ENCODE results near the gene PLD5.
"Not testable (repeated sequence)": the region's sequence is repeated elsewhere in the genome, so short reads cannot be mapped to it uniquely, and the experiment has no call there.

The PLD5 gene

DNA sequence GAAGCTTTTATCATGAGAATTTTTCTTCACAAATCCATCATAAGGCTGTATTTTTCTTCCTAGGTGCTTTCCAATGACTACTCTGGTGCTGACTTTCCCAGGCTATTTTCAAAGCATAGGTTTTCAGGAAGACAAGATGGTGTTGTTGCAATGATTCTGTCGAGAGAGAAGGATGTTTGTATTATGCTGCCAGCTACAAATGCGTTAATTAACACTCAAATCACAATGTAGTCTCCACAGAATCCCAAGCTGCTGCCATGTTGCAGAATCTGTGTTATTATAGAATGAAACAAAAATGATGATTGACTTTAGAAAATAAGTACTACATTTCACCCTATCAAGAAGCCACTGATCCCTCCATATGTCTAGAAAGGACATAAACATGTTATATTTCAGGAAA lies 346.1 kb downstream of the PLD5 start:
- DNase-seq (ENCODE audit: low read depth, low spot score) = no peak

DNA sequence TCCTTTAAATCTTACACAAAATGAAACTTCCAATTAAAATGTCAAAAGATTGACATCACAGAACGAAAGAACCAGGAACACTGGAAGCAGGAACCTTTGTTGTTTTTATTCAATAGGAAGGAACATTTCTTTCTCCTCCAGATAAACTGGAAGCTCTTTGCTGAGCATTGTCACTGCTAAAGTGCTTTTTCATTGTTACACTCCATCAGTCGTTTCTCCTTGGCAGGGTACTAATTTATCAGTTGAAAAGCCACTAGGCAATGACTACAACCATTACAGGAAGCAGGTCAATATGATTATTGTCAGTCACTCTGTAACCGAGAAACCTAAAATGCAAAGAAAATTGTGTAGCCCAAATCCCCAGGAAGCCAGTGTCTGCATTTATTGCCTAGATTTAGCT lies 362.4 kb downstream of the PLD5 start:
- DNase-seq (ENCODE audit: low read depth, low spot score) = no peak

DNA sequence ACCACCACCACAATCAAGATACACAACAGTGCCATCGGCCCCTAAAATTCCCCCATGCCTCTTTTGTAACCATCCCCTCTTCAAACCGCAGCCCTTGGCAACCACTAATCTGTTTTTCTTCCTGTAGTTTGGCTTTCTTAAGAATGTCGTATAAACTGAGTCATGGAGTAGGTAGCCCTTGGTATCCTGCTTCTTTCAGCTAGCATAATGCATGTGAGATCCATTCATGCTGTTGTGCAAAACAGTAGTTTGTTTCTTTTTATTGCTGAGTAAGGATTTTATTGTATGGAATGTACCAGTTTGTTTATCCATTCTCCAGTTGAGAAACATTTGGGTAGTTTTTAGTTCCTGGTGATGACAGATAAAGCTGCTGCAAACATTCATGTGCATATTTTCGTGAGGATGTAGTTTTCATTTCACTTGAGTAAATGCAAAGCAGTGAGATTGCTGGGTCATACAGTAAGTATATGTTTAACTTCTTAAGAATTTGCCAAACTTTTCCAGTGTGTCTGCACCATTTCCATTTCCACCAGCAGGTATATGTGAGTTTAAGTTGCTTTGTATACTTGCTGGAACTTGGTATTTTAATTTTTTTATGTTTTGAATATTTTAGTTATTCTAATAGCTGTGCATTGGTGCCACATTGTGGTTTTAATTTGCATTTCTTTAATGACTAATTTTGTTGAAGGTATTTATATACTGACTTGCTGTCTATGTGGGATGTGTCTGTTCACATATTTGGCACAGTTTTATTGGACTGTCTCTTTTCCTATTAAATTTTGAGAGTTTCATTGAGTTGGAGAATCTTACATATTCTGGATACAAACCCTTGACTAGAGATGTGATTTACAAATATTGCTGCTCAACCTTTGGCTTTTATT lies 377.2 kb downstream of the PLD5 start:
- no peak for DNase-seq (ENCODE audit: low read depth, low spot score)

DNA sequence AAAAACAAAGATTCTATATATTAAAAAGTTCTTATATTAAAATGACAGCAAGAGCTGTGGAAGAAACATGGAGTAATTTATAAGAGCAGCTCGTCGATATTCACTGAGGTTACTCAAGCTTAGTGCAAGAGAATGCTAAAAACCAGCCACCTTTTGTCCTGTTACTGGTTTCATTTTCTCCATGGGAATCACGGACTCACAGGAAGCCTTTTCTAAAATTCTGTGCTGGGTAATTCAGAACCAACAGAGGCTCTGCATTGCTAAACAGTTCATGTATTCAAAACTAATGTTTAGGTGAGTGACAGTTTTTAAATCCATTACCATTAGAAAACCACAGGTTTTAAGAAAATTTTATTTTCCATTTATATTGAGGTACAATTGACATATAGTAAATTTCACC lies 377.8 kb downstream of the PLD5 start:
- no peak for DNase-seq (ENCODE audit: low read depth, low spot score)

DNA sequence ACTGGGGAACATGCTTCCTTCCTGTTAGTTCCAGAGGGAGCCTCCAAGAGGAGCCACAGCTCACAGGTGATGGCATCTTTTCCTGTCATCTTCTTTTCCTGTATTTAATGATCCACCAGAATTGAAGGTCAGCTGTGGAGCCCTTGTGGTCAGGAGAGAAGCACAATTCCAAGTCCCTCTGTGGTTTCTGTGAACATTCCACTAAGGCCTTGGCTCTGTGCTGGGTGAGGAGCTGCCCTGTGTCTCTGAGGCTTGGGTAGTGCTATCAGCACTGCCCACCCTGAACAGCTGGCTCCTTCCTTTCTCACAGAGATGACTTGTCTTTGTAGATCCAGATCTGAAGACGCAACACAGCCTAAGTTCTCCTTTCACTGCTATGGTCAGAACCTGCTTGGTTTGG lies 383.7 kb downstream of the PLD5 start:
- no peak for DNase-seq (ENCODE audit: low read depth, low spot score)

DNA sequence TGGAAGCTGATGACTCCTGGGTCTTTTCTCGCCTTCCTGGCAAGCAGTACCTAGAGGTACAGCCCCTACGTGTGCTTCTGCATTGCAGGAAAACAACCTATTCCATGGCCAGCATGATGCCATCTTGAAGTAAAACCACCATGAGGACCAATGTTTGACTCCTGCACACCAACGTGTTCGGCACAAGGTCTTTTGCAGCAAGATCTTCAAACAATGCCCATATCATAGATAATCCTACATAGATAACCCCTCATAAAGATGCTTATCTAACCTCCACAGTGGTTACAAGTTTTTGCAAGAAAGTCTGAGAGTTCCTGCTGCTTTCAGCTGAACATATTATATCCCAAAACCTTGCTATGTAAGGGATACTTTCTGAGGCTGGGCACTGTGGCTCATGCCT lies 384.5 kb downstream of the PLD5 start:
- no peak for DNase-seq (ENCODE audit: low read depth, low spot score)

DNA sequence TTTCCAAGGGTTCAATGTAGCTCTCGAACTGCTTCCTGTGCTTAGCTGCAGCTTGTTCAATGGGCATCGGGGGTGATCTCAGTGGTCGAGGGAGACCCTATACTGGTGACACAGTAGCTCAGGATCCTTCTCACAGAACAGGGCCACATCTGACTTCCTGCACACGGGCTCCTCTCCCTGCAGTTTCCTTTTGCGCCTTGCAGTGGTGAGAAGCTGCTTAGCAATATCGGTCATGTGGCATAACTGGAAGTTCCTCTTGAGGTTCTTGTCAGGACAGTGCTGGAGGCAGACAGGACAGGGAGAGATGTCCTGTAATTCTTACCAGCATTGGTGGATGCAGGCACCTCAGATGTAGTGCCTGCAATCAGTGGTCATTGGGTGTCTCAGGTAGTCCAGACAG lies 385.1 kb downstream of the PLD5 start:
- DNase-seq (ENCODE audit: low read depth, low spot score) = no peak

DNA sequence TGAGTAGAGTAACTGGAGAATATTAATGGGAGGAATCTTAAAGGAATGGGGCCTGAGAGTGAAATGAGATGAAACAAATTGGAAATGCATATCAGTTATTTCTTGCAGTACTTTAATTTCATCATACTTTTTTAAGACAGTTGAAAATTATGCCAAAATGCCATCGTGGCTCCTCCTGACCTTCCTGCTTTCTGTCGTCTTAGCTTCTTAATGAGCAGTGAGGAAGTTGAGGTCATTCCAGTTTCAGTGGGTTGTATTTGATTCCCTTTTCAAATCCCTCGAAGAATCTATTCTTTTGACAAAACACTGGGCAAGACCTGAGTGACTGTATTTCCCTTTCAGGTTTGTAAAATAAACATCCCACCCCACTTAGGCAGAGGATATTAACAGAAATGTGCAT lies 390.7 kb downstream of the PLD5 start:
- no peak for DNase-seq (ENCODE audit: low read depth, low spot score)

DNA sequence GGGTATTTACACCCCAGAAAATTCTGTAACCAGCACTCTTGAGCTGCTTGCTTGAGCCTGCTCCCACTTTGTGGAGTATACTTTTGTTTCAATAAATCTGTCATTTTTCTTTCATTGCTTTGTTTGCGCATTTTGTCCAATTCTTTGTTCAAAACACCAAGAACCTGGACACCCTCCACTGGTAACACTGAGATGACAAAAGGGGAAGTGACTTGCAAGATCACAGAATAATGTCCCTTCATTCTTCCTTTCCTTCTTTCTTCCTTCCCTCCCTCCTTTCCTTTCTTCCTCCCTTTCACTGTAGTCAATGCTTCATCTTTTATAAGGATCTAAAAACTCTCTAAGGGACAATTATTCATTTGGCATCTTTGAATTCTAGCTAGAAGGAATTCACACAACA lies 391.1 kb downstream of the PLD5 start:
- DNase-seq (ENCODE audit: low read depth, low spot score) = no peak

DNA sequence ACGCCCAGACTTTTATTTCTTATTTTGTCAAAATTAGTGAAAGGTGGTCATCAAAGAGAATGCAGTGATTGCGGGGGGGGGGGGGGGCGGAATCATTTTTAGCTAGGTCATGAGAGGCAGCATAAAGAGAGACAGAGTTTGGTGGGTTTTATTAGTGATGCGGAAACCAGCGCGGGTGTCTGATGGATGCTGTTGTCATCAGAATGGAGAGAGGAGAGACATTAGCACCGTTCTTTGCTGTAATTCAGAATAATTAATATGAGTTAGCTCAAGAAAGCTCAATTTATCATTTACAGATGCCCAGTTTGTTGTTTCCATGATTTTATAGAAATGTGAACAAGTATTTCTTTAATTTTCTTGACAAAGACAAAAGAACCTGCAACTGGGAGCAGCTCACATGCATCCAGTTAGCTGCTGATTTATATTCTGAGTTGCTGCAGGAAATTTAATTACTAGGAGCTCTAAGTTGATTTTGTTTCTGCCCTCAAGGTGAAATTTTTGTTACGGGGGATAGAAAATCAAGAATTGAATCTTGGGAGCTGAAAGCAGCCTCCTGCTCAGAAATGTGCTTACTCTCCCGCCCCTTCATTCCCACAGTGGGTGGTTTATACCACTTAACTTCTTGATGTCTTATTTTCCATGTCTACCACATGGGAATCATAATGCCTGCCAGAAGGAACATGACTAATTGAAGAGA lies 392.2 kb downstream of the PLD5 start:
- no peak for DNase-seq (ENCODE audit: low read depth, low spot score)

DNA sequence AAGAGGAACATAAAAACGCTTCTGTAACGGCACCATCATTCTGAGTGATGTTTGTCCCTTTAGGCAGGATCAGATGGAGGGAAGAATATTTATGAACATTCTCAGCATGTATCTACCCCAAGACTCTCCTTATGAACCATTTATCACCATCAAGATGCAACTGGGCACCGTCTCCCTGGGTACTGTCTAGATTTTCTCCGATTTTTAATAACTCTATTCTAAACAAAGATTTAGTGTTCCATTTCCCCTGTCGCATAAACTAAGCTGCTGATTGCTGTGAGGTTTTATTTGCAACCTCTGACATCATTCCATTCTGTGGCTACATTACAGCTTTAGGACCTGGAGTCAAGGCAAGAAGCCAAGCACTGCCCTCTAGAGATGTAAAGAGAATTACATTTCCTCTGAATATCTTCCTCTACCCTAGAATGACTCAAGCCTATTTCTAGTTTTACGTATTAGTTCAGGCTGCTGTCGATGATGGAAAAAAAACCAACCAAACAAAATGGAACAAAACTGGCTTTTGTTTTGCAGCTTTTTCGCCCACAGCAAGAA lies 395.5 kb downstream of the PLD5 start:
- no peak for DNase-seq (ENCODE audit: low read depth, low spot score)

DNA sequence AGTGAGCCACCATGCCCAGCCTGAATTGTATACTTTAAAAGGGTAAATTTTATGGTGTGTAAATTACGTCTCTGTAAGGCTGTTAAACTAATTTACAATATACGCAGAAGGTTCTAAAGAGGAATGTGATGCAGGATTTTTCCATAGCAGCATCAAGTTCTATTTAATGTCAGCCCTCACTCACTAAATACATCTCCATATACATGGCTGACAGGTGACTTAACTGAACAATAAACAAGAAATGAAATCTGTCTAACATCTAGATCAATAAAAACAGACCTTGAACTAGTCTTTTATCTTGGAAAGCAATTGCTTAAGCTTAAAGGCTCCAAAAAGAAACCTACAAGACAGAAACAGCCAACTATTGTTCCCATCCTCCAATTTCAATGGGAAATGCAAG lies 404.1 kb downstream of the PLD5 start:
- DNase-seq (ENCODE audit: low read depth, low spot score) = no peak

DNA sequence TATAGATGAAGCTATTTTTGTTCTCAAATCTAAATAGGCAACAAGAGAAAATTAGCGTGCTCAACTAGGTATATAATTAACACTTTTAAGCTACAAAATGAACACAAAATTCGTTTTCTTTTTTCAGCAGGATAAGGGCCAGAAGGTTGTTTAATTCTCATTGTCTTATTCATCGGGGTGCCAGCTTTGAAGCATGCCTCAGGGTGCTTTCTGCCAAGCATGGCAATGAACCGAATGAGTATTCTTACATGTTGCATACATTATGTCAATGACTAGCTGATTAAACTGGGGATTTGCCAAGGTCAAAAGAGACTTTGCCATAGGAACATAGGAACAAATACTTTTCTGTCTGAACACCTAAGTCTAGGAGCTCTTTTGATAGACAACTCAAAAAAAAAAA lies 423.6 kb downstream of the PLD5 start:
- DNase-seq (ENCODE audit: low read depth, low spot score) = no peak

DNA sequence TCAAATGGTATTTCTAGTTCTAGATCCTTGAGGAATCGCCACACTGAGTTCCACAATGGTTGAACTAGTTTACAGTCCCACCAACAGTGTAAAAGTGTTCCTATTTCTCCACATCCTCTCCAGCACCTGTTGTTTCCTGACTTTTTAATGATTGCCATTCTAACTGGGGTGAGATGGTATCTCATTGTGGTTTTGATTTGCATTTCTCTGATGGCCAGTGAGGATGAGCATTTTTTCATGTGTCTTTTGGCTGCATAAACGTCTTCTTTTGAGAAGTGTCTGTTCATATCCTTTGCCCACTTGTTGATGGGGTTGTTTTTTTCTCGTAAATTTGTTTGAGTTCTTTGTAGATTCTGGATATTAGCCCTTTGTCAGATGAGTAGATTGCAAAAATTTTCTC lies 427.2 kb downstream of the PLD5 start:
- DNase-seq (ENCODE audit: low read depth, low spot score) = not testable (repeated sequence)

DNA sequence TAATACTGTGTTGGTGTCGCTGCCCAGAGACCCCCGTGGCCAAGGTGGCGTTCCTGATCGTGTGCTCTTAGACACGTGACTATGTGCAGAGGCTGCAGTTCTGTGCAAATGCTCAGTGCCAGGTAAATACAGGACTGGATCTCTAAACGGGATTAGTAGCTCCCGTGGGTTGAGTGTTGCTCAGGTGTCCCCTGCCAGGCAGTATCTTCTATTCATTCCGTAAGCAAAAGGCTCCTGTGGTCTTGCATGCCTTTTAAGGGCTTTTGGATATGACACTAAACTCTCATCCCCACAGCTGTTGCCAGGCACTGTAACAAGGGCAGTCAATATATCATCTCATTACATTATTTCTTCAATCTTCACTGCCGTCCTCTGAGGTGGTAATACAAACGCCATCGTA lies 431.4 kb downstream of the PLD5 start:
- DNase-seq (ENCODE audit: low read depth, low spot score) = no peak

DNA sequence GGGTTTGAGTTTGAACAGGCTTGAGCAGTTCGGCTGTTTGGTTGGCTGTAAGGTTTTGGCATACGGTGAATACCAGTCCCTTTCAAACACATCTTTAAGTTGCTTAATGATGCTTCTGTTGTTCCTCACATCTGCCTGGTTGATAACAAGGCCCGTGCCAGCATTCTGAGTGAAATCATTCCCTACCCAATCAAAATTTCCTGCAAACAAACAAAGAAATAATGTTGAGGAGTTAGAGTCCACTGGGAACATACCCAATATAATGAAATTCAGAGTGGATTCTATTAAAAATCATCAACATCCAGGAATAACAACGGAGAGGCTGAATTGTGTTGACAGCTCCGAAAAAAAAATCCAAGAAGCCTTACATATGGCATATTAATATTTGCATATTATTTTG lies 434.6 kb downstream of the PLD5 start:
- DNase-seq (ENCODE audit: low read depth, low spot score) = no peak

DNA sequence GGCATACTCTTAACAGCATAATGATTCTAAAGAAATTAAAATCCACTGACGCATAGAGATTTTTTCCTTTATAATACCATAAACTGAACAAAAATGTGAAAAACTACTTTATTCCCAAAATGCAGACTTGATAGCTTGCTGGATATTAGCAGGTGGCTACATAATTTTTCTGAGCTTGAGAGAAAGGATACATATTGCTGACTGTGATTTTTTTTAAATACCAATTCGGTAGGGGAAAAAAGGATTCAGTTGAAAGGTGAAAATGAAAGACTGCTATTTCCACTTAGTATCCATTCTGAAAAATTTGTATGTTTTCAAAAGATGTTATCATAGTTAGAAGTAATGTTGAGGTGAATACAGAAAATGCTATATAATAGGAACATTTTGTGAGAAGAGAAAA lies 435.6 kb downstream of the PLD5 start:
- no peak for DNase-seq (ENCODE audit: low read depth, low spot score)

DNA sequence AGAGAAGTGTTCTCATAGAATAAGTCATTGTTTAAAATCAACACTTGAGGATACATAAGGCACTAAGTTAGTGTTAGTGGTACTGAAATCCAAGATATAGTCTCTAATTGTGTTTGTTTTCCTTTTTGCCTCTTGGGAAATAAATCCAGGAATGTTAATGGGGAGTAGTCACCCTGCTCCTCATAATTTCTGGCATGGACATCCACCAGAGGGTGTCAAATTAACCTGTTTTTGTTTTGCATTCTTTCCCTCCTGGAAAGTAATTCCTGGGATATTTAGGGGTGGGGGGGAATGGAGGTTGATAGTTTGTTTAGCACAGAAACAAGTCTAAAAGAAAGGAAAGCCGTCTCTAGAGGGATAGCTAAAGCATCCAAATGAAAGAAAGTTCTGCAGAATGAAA lies 437.8 kb downstream of the PLD5 start:
- DNase-seq (ENCODE audit: low read depth, low spot score) = no peak

DNA sequence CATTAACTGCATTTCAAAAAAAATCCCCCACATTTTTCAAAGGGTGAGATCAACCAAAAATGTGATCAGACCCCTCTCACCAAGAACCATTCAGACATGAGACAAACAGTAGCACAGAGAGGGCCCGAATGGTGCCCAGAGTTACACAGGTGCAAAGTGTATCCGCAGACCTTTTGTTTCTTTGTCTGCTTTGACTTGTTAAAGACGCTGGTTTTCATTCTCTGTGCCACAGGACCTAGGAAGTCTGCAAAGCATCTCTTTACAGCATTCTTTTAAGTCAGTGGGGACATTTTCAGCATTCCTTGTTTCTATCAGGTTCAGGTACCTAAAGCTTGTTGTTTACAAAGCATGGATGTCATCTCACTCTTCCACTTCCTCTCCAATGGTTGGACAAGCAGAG lies 438.4 kb downstream of the PLD5 start:
- DNase-seq (ENCODE audit: low read depth, low spot score) = no peak

DNA sequence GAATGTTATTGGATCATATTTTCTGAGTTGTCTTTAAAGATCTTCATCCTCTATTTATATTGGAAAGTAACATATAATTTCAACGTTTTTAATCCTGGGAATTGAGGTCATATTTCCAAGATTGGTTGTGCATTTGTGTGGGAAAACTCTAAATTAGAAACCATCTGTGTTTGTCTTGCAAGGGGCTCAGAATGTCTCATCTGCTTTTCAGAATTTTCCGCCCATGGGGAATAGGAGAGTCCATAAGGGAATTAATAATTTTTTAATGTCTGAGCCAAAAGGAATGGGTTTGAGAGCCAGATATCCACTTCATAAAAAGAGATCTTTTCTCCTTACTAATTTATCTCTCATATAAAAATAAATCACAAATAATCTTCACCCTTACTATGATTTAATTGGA lies 440.8 kb downstream of the PLD5 start:
- no peak for DNase-seq (ENCODE audit: low read depth, low spot score)

DNA sequence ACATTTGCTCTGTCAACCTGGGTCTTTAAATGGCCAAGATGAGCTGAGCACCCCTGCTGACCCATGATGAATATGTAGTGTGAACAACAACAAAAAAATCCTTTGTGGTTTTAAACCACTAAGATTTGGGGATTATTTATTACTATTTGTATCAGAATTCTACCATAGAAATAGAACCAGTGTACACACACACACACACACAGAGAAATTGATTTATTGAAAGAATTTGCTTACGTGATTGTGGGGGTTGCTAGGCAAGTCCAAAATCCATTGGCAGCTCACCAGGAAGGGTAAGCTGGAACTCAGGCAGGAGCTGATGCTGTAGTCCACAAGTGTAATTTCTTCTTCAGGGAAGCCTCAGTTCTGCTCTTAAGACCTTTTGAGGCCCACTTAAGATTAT lies 443.1 kb downstream of the PLD5 start:
- DNase-seq (ENCODE audit: low read depth, low spot score) = no peak

DNA sequence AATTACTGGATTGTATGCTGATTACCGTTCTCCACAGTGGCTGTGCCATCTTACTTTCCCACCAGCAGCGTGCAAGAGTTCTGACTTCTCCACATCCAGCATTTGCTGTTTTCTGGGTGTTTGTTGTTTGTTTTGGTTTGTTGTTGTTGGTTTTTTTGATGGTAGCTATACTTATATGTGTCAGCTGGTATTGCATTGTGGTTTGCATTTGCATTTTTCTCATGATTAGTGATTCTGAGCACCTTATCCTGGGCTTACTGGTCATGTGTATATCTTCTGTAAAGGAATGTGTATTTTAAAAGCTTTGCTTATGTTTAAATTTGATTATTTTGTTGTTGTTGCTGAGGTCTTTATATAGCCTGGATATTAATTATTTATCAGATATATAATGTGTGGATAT lies 458.7 kb downstream of the PLD5 start:
- DNase-seq (ENCODE audit: low read depth, low spot score) = no peak

DNA sequence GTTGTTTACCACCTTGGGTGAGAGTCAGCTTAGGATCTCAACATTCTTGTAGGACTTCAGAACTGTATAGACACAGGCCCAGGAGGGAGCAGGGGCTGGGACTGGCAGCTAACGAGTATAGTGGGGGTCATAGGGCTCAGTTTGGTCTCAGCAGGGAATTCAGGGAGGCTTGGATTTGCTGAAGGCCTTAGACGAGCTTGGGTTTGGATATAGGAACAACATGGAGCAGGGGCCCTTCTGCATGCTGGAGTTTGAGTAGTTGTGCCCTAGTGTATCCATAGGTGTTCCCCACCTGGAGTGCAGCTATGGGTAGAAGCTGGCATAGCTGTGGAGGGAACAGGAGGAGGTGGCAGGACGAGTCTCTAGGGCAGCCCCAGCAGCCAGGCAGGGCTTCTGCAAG lies 462.2 kb downstream of the PLD5 start:
- no peak for DNase-seq (ENCODE audit: low read depth, low spot score)

Data from smooth muscle cell of the brain vasculature (primary cell).